Osteoblast (primary cell): ENCODE data around the gene SLC2A3. TPM values are rescaled to one million over a fixed set of nuclear protein-coding genes. Genes with fewer than 3 reads are reported as not detected.
"Not testable (repeated sequence)": the region's sequence is repeated elsewhere in the genome, so short reads cannot be mapped to it uniquely, and the experiment has no call there.

Experiments used
- DNase-seq: peaks from one replicate; pipeline ENCODE4 v3.0.0; 2011; ENCODE audit warnings: low spot score, mixed read lengths; ENCODE audit not compliant: insufficient read length; ENCODE audit errors: missing footprints
- H2AFZ ChIP-seq: 2 replicates; pipeline ENCODE4 v1.6.0; 2011; ENCODE audit warnings: mild to moderate bottlenecking, low read length
- H3K27ac ChIP-seq: 2 replicates; pipeline ENCODE4 v1.5.1; 2011; ENCODE audit warnings: mild to moderate bottlenecking, low read depth, low read length, moderate library complexity
- H3K27me3 ChIP-seq: 2 replicates; pipeline ENCODE4 v1.6.0; 2012; ENCODE audit warnings: mild to moderate bottlenecking, control low read depth, inconsistent platforms, low read length, moderate library complexity; ENCODE audit not compliant: insufficient read depth
- H3K36me3 ChIP-seq: 2 replicates; pipeline ENCODE4 v1.5.1; 2011; ENCODE audit warnings: mild to moderate bottlenecking, low read length, control low read depth, moderate library complexity; ENCODE audit not compliant: insufficient read depth
- H3K4me1 ChIP-seq: 2 replicates; pipeline ENCODE4 v1.5.1; 2011; ENCODE audit warnings: mild to moderate bottlenecking, low read length, control low read depth, moderate library complexity; ENCODE audit not compliant: insufficient read depth
- H3K4me2 ChIP-seq: 2 replicates; pipeline ENCODE4 v1.6.0; 2011; ENCODE audit warnings: mild to moderate bottlenecking, low read length; ENCODE audit not compliant: insufficient read depth
- H3K4me3 ChIP-seq: fragments of 200-600 bp; sonication (generic); 3 replicates; pipeline ENCODE4 v1.5.1; 2012; ENCODE audit warnings: mild to moderate bottlenecking, low read length, inconsistent platforms; ENCODE audit not compliant: insufficient read depth
- H3K79me2 ChIP-seq: 2 replicates; pipeline ENCODE4 v1.6.0; 2012; ENCODE audit warnings: mild to moderate bottlenecking, low read length, control low read depth, inconsistent platforms; ENCODE audit not compliant: insufficient read depth
- H3K9me3 ChIP-seq: 2 replicates; pipeline ENCODE4 v1.5.1; 2011; ENCODE audit warnings: low read depth, low read length, control low read depth
- H4K20me1 ChIP-seq: 2 replicates; pipeline ENCODE4 v1.6.0; 2012; ENCODE audit warnings: mild to moderate bottlenecking, low read length, control low read depth; ENCODE audit not compliant: insufficient read depth
- CTCF ChIP-seq: IDR thresholded peaks from 2 replicates; pipeline ENCODE4 v1.5.1; 2011; ENCODE audit warnings: mild to moderate bottlenecking, low read depth, low read length, moderate library complexity; ENCODE audit errors: extremely low read depth
- total RNA-seq: library from RNA; depleted of rRNA; stranded (reverse); fragments of >200 nt; gene quantifications from 2 replicates; pipeline ENCODE4 v1.2.3, GENCODE V29; 2012

Gene SLC2A3
- total RNA-seq, 1 donor = 143 TPM

DNA sequence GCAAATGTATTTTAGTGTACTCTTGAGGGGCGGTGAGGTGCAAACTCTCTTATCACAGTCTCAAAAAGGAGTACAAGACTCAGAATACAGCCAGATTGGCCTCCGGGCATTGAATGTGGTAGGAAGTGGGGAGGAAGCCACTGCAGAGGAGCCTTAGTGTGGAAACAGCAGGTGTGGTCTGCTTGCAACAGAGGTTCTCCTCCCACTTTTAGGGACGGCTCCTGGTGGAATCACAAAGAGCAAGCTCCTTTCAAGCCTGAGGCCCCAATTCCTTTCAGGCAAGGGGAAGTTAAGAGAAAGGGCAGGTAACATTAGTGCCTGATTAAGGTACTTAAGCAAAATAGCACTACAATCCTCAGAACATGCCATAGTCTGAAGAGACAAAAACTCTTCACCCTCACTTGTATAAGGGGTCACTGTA lies 23.7 kb upstream of the SLC2A3 start:
- Histone ChIP-seq H3K4me1 (peaks cover 15% of the 10 kb centered on the region), H3K9me3 (no peaks in the 10 kb centered on the region), H3K79me2 (no peaks in the 10 kb centered on the region), H2AFZ (peak overlapping the region; percentile 86), H3K4me3 (no peak overlapping the region), H3K4me2 (no peak overlapping the region), H3K27ac (peak overlapping the region; percentile 19), H3K36me3 (no peaks in the 10 kb centered on the region), H3K27me3 (no peaks in the 10 kb centered on the region), H4K20me1 (no peaks in the 10 kb centered on the region)
- peak; percentile 39 for DNase-seq
- no peak for TF ChIP-seq CTCF

DNA sequence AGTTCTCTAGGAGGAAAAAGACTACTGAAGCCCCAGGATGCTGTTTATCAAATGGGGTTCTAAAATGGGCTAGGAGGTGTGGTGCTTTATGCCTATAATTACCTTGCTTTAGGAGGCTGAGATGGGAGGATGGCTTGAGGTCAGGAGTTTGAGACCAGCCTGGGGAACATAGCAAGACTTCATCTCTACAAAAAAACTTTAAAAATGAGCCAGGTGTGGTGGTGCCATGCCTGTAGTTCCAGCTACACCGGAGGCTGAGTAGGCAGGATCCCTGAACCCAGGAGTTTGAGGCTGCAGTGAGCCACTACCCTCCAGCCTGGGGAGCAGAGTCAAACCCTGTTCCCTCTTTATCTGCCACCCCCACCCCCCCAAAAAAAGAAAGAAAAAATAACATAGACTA lies 23.3 kb upstream of the SLC2A3 start:
- no peaks in the 10 kb centered on the region for H3K36me3 ChIP-seq
- TF ChIP-seq CTCF = no peak
- no peaks in the 10 kb centered on the region for H3K9me3 ChIP-seq
- H3K27ac ChIP-seq = peak overlapping the region; percentile 74
- DNase-seq = no peak
- H3K4me1 ChIP-seq = peaks cover 15% of the 10 kb centered on the region
- peak overlapping the region; percentile 86 for H2AFZ ChIP-seq
- H4K20me1 ChIP-seq = no peaks in the 10 kb centered on the region
- no peaks in the 10 kb centered on the region for H3K27me3 ChIP-seq
- H3K79me2 ChIP-seq = no peaks in the 10 kb centered on the region
- no peak overlapping the region for H3K4me2 ChIP-seq
- H3K4me3 ChIP-seq = no peak overlapping the region

GRCh38 chr12:7954877-7955276 lies 18.9 kb upstream of the SLC2A3 start:
- H3K27me3 ChIP-seq, H3K9me3 ChIP-seq, H3K4me1 ChIP-seq, H3K36me3 ChIP-seq, H3K79me2 ChIP-seq, H3K4me3 ChIP-seq, H3K27ac ChIP-seq, DNase-seq, H2AFZ ChIP-seq, H4K20me1 ChIP-seq, H3K4me2 ChIP-seq: not testable (repeated sequence)

DNA sequence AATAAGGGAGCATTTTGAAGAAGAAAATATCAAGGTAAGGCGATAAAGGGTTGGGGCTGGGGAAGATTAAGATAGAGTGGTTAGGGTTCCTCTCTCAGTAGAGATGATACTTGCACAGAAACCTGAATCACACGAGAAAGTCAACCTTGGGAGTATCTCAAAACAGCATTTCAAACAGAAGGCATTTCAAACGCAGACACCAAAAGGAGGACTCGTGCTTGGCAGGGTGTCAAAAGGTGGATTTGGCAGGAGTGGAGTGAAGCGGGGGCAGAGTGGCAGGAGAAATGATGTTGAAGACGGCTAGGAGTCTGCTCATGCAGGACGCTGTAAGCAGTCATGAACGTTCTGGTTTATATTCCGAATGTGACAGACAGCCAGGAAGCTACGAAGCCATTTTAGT lies 18.4 kb upstream of the SLC2A3 start:
- H3K4me2 ChIP-seq, H3K79me2 ChIP-seq, H3K4me3 ChIP-seq, H3K4me1 ChIP-seq, H3K36me3 ChIP-seq, H3K27ac ChIP-seq, H4K20me1 ChIP-seq, H2AFZ ChIP-seq, H3K27me3 ChIP-seq, DNase-seq, H3K9me3 ChIP-seq: not testable (repeated sequence)

DNA sequence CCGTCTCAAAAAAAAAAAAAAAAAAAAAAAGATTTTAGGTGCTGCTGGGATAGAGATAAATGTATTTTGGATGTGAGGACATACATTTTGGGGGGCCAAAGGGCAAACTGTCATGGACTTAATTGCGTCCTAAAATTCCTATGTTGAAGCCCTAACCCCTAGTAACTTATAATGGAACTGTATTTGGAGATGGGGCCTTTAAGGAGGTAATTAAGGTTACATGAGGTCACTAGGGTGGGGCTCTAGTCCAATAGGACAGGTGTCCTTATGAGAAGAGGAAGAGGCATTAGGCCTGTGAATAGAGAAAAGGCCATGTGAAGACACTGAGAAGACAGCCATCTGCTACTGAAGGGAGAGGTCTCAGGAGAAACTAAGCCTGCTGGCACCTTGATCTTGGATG lies 17.9 kb upstream of the SLC2A3 start:
- H3K27ac ChIP-seq, H4K20me1 ChIP-seq, H3K79me2 ChIP-seq, H3K27me3 ChIP-seq, H3K4me2 ChIP-seq, H2AFZ ChIP-seq, DNase-seq, H3K4me3 ChIP-seq, H3K9me3 ChIP-seq, H3K36me3 ChIP-seq, H3K4me1 ChIP-seq: not testable (repeated sequence)
